HG03135 (cell line): ENCODE data around the gene CCDC137.

Experiments
- ATAC-seq: cut with Tn5 transposase; IDR thresholded peaks from one replicate; pipeline ENCODE4 v1.9.1; 2021; ENCODE audit warnings: mild to moderate bottlenecking, moderate library complexity; ENCODE audit not compliant: unreplicated experiment

CCDC137 gene

GRCh38 chr17:81714412-81715106 is 48.0 kb downstream of the CCDC137 start:
- no peak for ATAC-seq

DNA sequence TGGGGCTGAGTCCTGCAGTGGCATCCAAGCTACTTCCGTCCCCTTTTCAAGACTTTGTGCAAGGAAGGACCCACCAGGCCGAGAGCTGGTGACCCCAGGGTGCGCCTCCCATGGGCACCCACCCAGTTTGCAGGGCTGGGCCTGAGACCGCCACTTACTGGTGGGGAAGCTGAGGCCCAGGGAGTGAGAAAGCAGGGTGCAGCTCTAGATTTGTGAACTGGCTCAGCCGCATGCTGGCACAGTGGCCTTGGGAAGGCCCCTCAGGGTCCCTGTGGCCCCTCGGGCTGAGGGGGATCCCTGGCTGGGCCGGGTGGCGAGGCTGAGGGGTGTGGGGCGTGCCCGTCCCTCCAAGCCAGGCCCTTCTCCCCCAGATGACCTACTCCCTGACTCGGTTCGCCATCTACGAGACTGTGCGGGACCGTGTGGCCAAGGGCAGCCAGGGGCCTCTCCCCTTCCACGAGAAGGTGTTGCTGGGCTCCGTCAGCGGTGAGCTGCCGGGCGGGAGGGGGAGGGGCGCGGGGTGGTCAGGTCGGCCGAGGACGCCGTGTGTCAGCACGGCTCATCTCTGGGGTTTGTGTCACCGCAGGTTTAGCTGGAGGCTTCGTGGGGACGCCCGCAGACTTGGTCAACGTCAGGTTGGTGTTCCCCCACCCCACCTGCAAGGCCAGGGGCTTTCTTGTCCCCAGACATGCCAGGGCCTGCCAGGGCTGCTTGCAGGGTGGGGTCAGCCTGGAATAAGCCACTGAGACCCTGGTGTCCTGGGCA is 48.8 kb downstream of the CCDC137 start:
- ATAC-seq, result no peak

GRCh38 chr17:81715872-81716673 is 49.5 kb downstream of the CCDC137 start:
- ATAC-seq, result no peak

DNA sequence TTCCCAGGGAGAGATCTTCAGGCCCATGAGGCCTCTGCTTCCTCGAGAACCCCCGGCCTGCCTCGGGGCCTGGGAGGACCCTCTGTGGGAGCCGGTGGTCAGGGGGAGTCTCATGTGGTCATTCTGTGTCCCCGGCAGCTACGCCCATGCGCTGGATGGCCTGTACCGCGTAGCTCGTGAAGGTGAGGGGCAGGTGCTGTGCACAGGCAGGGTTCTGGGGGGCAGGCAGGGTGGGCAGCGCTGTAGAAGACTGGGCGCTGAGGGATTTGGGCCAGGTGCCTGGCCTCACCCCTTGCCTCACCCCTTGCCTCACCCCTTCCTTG is 50.1 kb downstream of the CCDC137 start:
- no peak for ATAC-seq

DNA sequence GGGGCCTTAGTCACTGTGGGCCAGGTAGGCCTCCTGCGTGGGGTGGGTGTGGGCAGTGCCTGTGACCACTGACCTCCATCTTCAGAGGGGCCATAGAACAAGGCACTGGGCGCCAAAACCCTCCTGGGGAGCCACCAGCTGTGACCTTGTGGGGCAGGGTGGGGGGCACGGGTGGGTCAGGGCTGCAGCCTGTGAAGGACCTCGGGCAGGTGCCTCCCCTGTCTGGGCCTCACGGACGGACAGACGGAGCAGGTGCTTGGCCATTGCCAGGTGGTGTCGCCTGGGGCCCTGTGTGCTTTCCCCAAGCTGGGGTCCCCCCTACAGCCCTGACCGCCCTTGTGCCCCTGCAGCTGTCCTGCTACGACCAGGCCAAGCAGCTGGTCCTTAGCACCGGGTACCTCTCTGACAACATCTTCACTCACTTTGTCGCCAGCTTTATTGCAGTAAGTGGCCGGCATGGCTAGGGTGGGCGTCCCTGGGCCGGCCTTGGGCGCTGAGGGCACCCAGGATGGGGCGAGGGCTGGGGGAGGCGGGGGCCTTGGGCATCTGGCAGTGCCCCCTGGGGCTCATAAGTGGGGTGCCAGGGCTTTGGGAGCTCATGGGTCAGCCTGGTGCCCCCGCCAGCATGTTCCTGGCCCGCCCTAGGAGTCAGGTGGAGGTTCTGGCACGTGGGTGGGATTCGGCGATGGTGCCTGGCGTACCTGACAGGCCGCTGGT is 50.7 kb downstream of the CCDC137 start:
- no peak for ATAC-seq

- no peak for ATAC-seq
Observed at GRCh38 chr17:81717766-81718089, 51.2 kb downstream of the CCDC137 start.

- no peak for ATAC-seq
Observed at GRCh38 chr17:81719410-81720266, 53.1 kb downstream of the CCDC137 start.

GRCh38 chr17:81720267-81721071 is 53.9 kb downstream of the CCDC137 start:
- ATAC-seq, result no peak

DNA sequence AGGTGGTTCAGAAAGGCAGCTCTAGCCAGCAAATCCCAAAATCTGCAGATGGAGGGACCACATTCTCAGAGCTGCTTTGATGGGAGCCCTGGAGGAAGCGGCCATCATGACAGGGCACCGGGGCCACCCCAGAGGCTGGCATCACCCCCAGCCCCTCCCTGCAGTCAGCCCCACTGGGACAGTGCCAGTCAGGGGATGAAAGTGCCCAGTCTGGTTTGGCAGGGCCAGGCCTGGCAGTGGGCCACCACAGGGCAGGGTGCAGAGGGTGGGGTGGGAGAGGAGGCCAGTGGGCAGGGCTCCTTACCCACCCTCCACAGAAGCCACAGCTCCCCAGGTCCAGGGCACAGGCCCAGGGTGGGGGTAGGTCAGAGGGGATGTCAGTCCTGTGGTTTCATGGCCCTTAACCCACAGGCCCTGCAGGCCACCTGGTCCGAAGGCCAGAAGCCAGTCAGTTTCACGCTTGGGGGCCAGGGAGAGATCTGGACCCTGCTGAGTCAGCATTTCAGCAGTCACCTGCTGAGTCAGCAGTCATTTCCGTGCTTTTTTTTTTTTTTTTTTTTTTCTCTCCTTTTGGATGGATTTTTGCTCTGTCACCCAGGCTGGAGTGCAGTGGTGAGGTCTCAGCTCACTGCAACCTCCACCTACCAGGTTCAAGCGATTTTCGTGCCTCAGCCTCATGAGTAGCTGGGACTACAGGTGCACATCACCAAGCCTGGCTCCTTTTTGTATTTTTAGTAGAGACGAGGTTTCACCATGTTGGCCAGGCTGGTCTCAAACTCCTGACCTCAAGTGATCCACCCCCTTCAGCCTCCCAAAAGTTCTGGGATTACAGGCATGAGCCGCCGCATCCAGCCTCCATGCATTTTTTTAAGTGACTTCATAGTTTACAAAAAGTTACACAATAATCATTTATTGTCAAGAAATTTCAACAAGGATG is 55.9 kb downstream of the CCDC137 start:
- no peak for ATAC-seq
